Stimulated activated memory B cell treated with anti-CD40 and anti-IgM and Interleukin-4, amounts not matched to agents 10 μg/mL and 1 μg/mL and 100 μg/mL, for 72 hours (primary cell): ENCODE results near the gene S100A13.
"Not testable (repeated sequence)": the region's sequence is repeated elsewhere in the genome, so short reads cannot be mapped to it uniquely, and the experiment has no call there.

Experiments used
- ATAC-seq: fragments of 150-1000 bp; cut with Tn5 transposase; 2 replicates; pipeline ENCODE4 v1.10.0; 2021
- H3K27ac Mint-ChIP-seq: one replicate; pipeline ENCODE4 v1.8.0; 2022; ENCODE audit warnings: mild to moderate bottlenecking, mixed read lengths
- H3K27me3 Mint-ChIP-seq: one replicate; pipeline ENCODE4 v1.8.0; 2022; ENCODE audit warnings: mixed read lengths
- H3K36me3 Mint-ChIP-seq: one replicate; pipeline ENCODE4 v1.8.0; 2022; ENCODE audit warnings: mixed read lengths
- H3K4me1 Mint-ChIP-seq: one replicate; pipeline ENCODE4 v1.8.0; 2022; ENCODE audit warnings: mixed read lengths
- H3K4me3 Mint-ChIP-seq: one replicate; pipeline ENCODE4 v1.8.0; 2022; ENCODE audit warnings: mild to moderate bottlenecking, moderate library complexity, mixed read lengths
- H3K9me3 Mint-ChIP-seq: one replicate; pipeline ENCODE4 v1.8.0; 2022; ENCODE audit warnings: mixed read lengths

The S100A13 gene

DNA sequence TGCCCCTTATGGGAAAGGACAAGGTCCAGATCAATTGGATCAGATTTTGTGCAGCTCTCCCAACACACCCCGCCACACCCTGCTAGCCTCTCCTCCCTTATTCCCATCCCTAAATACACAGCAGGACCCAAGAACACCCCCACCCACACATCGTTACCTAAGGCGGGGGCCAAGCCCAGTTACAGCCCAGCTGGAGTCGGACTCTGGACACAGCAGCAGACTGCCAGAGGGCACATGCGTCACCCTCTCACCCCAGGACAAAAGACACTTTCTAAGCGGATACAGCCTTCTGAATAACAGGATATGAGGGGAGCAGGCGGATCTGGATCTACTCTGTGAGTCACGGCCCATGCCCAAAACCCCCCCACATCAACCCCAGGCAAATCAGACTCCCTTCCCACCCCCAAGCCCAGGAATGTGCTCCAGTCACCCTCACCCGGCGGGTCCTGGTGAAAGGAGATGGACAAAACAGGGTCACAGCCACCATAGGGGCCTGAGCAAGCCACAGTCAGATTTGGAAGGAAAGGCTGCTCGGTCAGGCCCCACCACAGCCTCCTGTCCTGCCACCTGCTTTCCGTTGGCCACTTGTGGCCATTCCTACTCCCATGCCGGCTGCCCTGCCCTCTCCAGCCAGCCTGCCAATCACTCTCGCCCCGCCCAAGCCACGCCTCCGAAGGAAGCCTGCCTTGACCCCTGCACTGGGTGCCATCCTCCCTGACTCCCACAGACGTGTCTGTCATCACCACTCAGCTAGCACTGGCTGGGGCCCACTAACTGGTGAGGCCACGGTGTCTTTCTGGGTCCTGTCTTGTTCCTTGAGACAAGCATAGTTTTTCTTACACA lies 18.3 kb downstream of the S100A13 start:
- peaks cover 28% of the 10 kb centered on the region for H3K4me1 Mint-ChIP-seq
- ATAC-seq: no peak
- H3K4me3 Mint-ChIP-seq: no peak overlapping the region
- peaks cover 2% of the 10 kb centered on the region for H3K9me3 Mint-ChIP-seq
- H3K27me3 Mint-ChIP-seq: no peaks in the 10 kb centered on the region
- H3K27ac Mint-ChIP-seq: no peak overlapping the region
- no peaks in the 10 kb centered on the region for H3K36me3 Mint-ChIP-seq

DNA sequence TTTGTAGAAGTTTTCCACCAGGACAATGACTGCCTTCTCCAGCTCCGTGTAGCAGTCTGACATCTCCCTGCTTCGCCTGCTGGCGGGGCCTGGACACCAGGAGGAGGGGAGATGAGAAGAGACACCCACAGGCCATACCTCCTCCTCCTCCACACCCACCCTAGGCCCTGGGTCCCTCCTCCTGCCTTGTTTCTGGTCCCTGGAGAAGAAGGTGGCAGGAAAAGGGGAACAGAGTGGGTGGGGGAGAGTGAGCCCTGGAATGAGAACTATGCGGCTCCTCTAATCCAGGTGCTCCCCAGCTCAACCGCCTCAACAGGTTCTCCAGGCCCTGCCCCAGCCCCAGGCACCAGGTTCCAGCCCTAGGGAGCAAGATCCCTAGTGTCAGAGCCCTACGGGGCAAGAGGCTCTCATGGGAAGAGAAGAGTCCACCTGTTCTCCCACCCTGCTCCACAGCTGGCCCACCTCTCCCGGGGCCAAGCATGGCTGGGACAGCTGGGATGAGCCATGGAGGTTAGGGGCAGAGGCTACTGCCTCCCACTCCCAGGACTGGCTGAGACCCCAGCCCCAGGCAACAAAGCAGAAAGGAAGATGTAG lies 19.1 kb downstream of the S100A13 start:
- Mint-ChIP-seq H3K27me3 (no peaks in the 10 kb centered on the region), H3K4me3 (no peak overlapping the region), H3K9me3 (peaks cover 2% of the 10 kb centered on the region), H3K4me1 (peaks cover 28% of the 10 kb centered on the region), H3K36me3 (no peaks in the 10 kb centered on the region), H3K27ac (no peak overlapping the region)
- ATAC-seq: no peak

DNA sequence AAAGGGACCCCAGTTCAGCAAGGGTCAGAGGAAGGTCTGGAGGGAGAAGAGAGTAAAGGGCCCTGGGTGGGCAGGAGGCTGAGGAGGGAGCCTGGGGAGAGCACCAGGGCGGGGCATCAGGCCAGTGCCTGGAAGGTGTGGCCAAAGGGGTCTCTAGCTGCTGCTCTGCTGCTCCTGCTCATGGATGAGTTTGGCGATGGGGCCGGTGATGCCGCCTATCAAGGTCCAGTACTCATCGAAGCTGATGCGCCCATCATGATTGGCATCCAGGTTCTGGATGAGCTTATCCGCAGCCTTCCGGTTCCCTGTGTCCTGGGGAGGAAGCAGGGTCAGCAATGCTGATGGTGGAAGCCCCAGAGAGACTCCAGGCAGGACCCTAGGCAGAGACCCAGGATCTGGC lies 19.9 kb downstream of the S100A13 start:
- no peak overlapping the region for H3K4me3 Mint-ChIP-seq
- peaks cover 29% of the 10 kb centered on the region for H3K4me1 Mint-ChIP-seq
- no peak for ATAC-seq
- peaks cover 2% of the 10 kb centered on the region for H3K9me3 Mint-ChIP-seq
- peak overlapping the region; percentile 74 for H3K27ac Mint-ChIP-seq
- H3K27me3 Mint-ChIP-seq: no peaks in the 10 kb centered on the region
- no peaks in the 10 kb centered on the region for H3K36me3 Mint-ChIP-seq

DNA sequence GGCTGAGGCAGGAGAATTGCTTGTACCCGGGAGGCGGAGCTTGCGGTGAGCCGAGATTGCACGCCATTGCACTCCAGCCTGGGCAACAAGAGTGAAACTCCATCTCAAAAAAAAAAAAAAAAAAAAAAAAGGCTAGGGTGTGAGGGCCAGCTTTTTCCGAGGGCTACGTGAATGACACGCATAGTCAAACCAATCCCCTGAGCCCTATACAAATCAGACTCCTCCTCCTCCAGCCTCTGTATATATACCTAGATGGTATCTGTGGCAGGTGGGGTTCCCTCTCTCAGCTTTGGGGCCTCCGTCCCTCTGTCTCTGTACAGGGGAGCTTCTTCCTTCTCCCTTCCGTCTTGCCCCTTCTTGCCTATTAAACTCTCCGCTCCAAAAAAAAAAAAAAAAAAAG lies 21.1 kb downstream of the S100A13 start:
- peak overlapping the region; percentile 74 for H3K27ac Mint-ChIP-seq
- H3K4me3 Mint-ChIP-seq: no peak overlapping the region
- peaks cover 33% of the 10 kb centered on the region for H3K4me1 Mint-ChIP-seq
- H3K9me3 Mint-ChIP-seq: peaks cover 2% of the 10 kb centered on the region
- H3K36me3 Mint-ChIP-seq: no peaks in the 10 kb centered on the region
- no peak for ATAC-seq
- H3K27me3 Mint-ChIP-seq: no peaks in the 10 kb centered on the region

DNA sequence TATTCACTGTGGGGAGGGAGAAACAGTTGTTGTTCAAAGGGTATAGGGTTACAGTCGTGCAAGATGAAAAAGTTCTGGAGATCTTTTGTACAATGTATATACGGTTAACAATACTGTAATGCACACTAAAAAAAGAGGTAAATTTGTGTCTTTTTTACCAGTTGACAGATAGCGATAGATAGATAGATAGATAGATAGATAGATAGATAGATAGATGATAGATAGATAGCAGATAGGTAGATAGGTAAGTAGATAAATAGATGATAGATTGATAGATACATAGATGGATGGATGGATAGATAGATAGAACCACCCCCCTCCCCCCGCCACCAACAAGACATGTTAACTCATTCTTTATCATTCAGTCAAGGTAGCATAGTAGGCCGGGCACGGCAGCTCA lies 24.6 kb downstream of the S100A13 start:
- H3K36me3 Mint-ChIP-seq: no peaks in the 10 kb centered on the region
- H3K4me3 Mint-ChIP-seq: no peak overlapping the region
- H3K4me1 Mint-ChIP-seq: peaks cover 52% of the 10 kb centered on the region
- H3K27ac Mint-ChIP-seq: peak overlapping the region; percentile 18
- no peaks in the 10 kb centered on the region for H3K27me3 Mint-ChIP-seq
- ATAC-seq: no peak
- peaks cover 2% of the 10 kb centered on the region for H3K9me3 Mint-ChIP-seq

DNA sequence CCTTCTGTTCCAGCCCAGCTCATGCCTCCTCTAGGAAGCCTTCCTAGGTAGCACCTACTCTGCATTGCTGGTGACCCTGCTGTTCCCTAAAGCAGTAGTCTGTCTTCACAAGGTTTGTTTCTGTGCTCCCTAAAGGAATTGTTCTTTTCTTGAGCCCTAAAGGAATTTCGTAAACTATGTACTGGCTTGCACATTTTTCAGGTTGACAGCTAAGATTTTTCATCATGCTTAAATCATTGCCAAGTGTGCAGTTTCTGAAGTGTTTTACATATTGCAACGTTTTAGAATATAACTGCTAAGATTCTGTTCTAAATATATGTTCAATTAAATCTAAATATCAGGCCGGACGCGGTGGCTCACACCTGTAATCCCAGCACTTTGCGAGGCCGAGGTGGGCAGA lies 27.5 kb downstream of the S100A13 start:
- Mint-ChIP-seq H3K9me3 (no peaks in the 10 kb centered on the region), H3K4me1 (peaks cover 38% of the 10 kb centered on the region), H3K27ac (peak overlapping the region; percentile 58), H3K36me3 (no peaks in the 10 kb centered on the region), H3K27me3 (no peaks in the 10 kb centered on the region), H3K4me3 (no peak overlapping the region)
- no peak for ATAC-seq

DNA sequence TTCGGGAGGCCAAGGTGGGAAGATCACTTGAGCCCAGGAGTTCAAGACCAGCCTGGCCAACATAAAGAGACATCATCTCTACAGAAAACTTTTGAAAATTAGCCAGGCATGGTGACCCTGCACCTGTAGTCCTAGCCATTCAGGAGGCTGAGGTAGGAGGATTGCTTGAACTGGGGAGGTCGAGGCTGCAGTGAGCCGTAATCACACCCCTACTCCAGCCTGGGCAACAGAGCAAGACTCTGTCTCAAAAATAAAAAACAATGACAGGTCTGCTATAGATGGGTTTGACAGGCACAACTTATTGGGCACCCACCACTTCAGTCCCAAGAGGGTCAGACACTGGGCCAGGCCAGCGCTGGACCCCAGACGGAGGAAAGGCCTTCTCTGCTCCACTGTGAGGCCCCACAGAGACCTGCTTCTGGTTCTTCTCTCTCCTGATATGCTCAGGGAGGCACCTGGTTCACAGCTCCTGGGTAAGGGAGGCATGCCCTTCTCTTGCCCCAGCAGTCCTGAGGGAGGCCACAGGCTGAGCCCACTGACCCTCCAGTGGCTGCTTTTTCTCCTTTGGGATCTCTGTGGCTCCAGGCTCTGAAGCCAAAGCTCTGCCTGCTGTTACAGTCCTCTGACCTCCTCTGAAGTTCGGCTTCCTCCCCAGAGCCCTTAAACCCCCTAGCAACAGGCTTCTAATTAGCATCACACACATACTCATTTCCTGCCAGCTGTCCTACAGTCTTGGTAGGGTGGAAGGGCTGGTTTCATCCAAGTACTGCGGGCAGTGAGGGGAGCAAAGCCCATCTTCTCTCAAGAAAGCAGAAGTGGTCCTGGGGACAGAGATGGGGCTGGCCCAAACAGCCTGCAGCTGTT lies 28.8 kb downstream of the S100A13 start:
- ATAC-seq: peak; percentile 99
- peak overlapping the region; percentile 97 for H3K27ac Mint-ChIP-seq
- H3K4me1 Mint-ChIP-seq: peaks cover 38% of the 10 kb centered on the region
- H3K27me3 Mint-ChIP-seq: no peaks in the 10 kb centered on the region
- no peaks in the 10 kb centered on the region for H3K36me3 Mint-ChIP-seq
- H3K4me3 Mint-ChIP-seq: peak overlapping the region; percentile 40
- H3K9me3 Mint-ChIP-seq: no peaks in the 10 kb centered on the region

DNA sequence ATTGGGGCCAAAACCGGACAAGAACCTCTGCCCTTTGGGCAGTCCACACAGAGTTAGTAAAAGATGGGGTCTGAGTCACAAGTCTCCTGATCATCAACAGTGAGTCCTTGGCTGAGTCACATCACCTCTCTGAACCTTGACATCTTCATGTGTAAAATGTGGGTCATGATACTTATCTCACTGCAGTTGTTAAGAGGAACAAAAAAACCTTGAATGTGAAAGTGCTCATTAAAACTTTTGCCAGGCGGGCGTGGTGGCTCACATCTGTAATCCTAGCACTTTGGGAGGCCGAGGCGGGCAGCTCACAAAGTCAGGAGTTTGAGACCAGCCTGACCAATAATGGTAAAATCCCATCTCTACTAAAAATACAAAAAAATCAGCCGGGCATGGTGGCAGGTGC lies 30.1 kb downstream of the S100A13 start:
- peaks cover 35% of the 10 kb centered on the region for H3K4me1 Mint-ChIP-seq
- peak; percentile 50 for ATAC-seq
- no peaks in the 10 kb centered on the region for H3K36me3 Mint-ChIP-seq
- peak overlapping the region; percentile 97 for H3K27ac Mint-ChIP-seq
- no peak overlapping the region for H3K4me3 Mint-ChIP-seq
- no peaks in the 10 kb centered on the region for H3K9me3 Mint-ChIP-seq
- no peaks in the 10 kb centered on the region for H3K27me3 Mint-ChIP-seq

DNA sequence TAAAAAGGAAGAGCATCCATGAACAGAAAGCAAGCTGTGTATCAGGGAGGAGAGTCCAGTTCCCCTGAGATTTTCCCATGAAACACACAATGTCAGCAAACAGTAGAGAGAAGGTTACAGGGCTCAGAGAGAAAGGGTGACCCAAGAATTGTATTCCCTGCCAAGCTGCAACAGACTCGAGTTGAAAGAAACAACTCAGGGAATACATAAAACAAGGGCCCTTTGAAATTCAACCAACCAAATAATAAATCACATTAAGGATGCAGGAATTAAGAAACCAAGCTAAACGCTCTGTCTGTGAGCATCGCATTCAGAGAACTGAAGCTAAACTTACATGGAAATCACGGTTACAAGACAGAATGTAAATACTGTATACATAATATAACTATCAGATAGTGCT lies 34.6 kb downstream of the S100A13 start:
- Mint-ChIP-seq H3K4me1 (peaks cover 9% of the 10 kb centered on the region), H3K9me3 (no peaks in the 10 kb centered on the region), H3K27me3 (no peaks in the 10 kb centered on the region), H3K36me3 (no peaks in the 10 kb centered on the region), H3K27ac (no peak overlapping the region), H3K4me3 (no peak overlapping the region)
- no peak for ATAC-seq

DNA sequence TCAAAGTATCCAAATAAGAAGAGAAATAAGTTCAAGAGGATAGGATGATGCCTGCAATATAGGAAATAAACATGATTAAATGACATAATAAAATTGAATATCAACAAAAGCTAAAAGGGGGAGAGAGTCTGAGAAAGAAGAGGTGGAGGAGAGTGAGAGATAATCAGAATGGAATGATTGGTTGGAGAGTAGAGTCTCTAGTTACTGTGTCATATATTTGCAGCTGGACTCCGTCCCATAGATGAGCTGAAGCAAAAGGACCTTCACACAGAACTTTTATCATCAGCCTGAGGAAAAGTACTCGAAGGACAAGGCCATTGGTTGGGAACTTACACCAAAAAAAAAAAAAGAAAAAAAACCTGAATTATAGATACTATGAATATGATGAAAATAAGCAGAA lies 38.8 kb downstream of the S100A13 start:
- H3K4me3 Mint-ChIP-seq: no peak overlapping the region
- no peak overlapping the region for H3K27ac Mint-ChIP-seq
- no peaks in the 10 kb centered on the region for H3K9me3 Mint-ChIP-seq
- no peaks in the 10 kb centered on the region for H3K36me3 Mint-ChIP-seq
- H3K4me1 Mint-ChIP-seq: no peaks in the 10 kb centered on the region
- no peak for ATAC-seq
- no peaks in the 10 kb centered on the region for H3K27me3 Mint-ChIP-seq

DNA sequence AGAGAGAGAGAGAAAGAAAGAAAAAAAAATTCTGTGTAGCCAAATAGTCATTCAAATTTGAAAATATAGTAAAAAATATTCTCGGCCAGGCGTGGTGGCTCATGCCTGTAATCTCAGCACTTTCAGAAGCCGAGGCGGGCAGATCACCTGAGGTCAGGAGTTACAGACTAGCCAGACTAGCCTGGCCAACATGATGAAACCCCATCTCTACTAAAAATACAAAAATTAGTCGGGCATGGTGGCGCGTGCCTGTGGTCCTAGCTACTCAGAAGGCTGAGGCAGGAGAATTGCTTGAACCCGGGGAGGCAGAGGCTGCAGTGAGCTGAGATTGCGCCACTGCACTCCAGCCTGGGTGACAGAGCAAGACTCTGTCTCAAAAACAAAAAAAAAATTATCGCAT lies 39.3 kb downstream of the S100A13 start:
- H3K4me1 Mint-ChIP-seq, H3K4me3 Mint-ChIP-seq, H3K36me3 Mint-ChIP-seq, H3K27ac Mint-ChIP-seq, H3K9me3 Mint-ChIP-seq, ATAC-seq, H3K27me3 Mint-ChIP-seq: not testable (repeated sequence)

DNA sequence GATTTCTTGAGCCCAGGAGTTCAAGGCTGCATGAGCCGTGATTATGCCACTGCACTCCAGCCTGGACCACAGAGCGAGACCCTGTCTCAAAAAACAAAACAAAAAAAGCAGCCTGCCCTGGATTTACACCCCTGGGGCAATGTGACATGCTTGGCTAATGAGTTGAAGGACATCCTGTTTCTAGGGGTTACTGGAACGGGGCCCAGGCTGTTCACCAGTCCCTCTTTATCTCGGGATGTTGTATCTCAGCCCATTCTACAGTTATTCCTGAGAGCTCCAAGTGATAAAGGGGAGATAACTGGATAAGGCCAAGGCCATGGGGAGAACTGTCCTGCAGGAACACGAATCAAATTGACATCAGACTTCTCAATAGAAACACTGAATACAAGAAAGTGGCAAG lies 40.0 kb downstream of the S100A13 start:
- no peaks in the 10 kb centered on the region for H3K9me3 Mint-ChIP-seq
- H3K36me3 Mint-ChIP-seq: no peaks in the 10 kb centered on the region
- H3K4me1 Mint-ChIP-seq: no peaks in the 10 kb centered on the region
- ATAC-seq: no peak
- H3K27ac Mint-ChIP-seq: no peak overlapping the region
- H3K27me3 Mint-ChIP-seq: no peaks in the 10 kb centered on the region
- no peak overlapping the region for H3K4me3 Mint-ChIP-seq

DNA sequence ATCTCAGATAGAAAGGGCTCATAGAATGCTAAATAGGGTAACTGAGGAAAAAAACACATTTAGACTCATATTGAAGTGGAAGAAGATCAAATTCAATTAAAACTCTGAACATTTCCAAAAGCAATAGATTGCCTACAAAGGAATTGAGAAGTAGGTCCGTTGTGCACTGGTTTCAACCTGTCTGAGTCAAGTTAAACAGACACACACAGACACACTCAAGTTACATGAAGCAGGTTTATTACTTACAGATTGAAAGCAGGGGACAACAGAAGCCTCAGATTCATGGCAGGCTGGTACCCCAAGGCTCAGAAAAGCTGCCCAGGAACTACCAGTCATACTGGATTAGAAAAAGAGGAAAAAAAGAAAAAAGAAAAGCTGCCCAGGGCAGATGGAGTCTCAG lies 41.0 kb downstream of the S100A13 start:
- Mint-ChIP-seq H3K4me3 (no peak overlapping the region), H3K4me1 (no peaks in the 10 kb centered on the region), H3K36me3 (no peaks in the 10 kb centered on the region), H3K27me3 (no peaks in the 10 kb centered on the region), H3K27ac (no peak overlapping the region), H3K9me3 (no peaks in the 10 kb centered on the region)
- ATAC-seq: no peak

DNA sequence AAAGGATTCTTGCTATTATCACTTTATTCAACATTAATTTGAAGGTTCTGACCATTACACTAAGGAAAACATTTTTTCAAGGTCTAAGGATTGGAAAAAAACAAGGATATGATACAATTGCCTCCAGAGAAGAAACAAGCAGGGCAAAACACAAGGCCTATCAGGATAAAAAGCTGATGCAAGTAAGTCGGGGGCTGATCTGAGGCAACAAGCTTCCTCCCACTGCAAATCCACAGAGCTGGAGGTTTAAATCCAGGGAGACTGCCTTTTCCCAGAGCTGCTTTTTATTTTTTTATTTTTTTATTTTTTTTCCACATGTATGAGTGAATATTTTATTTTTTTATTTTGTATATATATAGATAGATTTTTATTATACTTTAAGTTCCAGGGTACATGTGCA lies 42.3 kb downstream of the S100A13 start:
- Mint-ChIP-seq H3K27me3 (no peaks in the 10 kb centered on the region), H3K9me3 (no peaks in the 10 kb centered on the region), H3K27ac (no peak overlapping the region), H3K4me1 (no peaks in the 10 kb centered on the region), H3K4me3 (no peak overlapping the region), H3K36me3 (no peaks in the 10 kb centered on the region)
- no peak for ATAC-seq

DNA sequence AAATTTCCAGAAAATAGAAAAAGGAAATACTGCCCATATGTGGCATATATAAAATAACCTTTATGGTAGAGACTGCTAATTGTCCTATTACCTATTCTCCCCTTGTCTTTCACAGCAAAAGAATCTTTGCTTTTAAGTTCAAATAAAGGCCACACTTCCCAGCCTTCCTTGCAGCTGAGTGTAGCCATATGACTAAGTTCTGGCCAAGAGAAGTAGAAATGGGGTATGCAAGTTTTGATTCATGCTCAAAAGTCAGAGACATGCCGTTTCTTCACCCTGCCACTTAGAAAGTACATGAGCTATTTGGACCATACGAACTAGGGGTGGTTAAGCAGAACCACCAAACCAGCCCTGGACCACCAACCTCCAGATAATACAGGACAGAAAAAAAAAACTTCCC lies 43.3 kb downstream of the S100A13 start:
- Mint-ChIP-seq H3K36me3 (no peaks in the 10 kb centered on the region), H3K27ac (no peak overlapping the region), H3K4me3 (no peak overlapping the region), H3K27me3 (peaks cover 5% of the 10 kb centered on the region), H3K4me1 (no peaks in the 10 kb centered on the region), H3K9me3 (no peaks in the 10 kb centered on the region)
- no peak for ATAC-seq
